ENCODE results near the gene STARD13.

The STARD13 gene

DNA sequence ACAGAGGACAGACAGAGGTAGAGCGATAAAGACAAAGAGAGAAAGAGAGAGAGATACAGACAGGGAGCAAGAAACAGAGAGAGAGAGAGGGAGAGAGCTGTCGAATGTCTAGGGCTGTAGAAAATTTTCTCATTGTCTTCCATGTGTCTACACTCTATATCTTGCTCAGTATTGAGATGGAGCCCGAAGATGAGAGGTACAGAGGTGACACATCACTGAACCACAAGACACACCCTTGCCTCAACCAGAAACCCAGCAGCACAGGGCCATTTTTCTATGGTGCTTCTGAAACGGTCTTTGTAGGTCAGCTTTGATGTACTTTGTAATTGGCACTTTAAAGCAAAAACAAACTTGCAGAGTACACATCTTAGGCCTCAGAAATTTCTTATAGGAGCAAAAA lies 157.4 kb downstream of the STARD13 start:
- Histone ChIP-seq H3F3A (ENCODE audit: insufficient read depth, low read length) (no peaks in the 10 kb centered on the region), H3K79me2 (ENCODE audit: low read length) (no peaks in the 10 kb centered on the region), H3K4me1 (ENCODE audit: low read length) (no peaks in the 10 kb centered on the region), H2AFZ (ENCODE audit: low read length) (no peak overlapping the region), H3K27me3 (replicated peaks; ENCODE audit: insufficient read depth, low read length) (no peaks in the 10 kb centered on the region), H3K36me3 (replicated peaks; ENCODE audit: insufficient read depth, low read length) (no peaks in the 10 kb centered on the region), H3K9me2 (replicated peaks; ENCODE audit: insufficient read depth, low read length) (no peaks in the 10 kb centered on the region), H3K9me3 (replicated peaks; ENCODE audit: insufficient read depth, low read length) (no peaks in the 10 kb centered on the region), H4K20me1 (ENCODE audit: insufficient read depth, low read length) (no peaks in the 10 kb centered on the region), H3K4me2 (ENCODE audit: low read depth, low read length) (no peak overlapping the region), H3K27ac (ENCODE audit: low read length) (no peak overlapping the region), H3K9ac (ENCODE audit: low read length) (no peak overlapping the region), H3K4me3 (ENCODE audit: low read length) (no peak overlapping the region)
- no peak for TF ChIP-seq EZH2 (optimal IDR thresholded peaks at IDR 0.05; ENCODE audit: low read depth, low read length)
- no peak for TF ChIP-seq EZH2phosphoT487 (IDR thresholded peaks at IDR 0.05; ENCODE audit: low read length)
- TF ChIP-seq, protein P1, sequence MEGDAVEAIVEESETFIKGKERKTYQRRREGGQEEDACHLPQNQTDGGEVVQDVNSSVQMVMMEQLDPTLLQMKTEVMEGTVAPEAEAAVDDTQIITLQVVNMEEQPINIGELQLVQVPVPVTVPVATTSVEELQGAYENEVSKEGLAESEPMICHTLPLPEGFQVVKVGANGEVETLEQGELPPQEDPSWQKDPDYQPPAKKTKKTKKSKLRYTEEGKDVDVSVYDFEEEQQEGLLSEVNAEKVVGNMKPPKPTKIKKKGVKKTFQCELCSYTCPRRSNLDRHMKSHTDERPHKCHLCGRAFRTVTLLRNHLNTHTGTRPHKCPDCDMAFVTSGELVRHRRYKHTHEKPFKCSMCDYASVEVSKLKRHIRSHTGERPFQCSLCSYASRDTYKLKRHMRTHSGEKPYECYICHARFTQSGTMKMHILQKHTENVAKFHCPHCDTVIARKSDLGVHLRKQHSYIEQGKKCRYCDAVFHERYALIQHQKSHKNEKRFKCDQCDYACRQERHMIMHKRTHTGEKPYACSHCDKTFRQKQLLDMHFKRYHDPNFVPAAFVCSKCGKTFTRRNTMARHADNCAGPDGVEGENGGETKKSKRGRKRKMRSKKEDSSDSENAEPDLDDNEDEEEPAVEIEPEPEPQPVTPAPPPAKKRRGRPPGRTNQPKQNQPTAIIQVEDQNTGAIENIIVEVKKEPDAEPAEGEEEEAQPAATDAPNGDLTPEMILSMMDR (IDR thresholded peaks at IDR 0.05; ENCODE audit: low read length) = no peak
- no peak for DNase-seq

DNA sequence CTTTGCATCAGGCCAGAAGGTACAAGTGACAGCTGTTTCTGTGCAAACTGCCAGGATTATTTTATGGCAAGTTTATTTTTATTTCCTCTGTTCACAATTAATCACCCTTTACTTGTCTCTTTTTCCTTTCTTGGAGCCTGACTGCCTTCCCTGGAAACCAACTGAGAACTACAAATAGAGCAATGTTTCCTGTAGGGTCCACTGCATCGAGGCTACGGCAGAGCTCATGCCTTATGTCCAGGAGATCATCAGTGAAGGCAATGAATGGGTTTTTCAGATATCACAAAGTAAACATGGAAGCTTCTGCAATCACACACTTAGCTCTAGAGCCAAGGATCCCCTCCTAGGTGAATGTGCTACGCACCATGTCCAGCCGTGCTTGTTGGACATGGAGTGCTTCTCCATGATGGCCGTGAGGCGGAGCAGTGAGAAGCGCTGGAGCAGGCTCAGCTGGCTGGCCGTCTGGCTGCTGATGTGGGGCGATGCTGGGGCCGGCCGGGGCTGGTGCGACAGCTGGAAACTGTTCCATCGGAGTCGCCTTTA lies 158.5 kb downstream of the STARD13 start:
- H3F3A ChIP-seq (ENCODE audit: insufficient read depth, low read length) = no peaks in the 10 kb centered on the region
- H3K27me3 ChIP-seq (replicated peaks; ENCODE audit: insufficient read depth, low read length) = no peaks in the 10 kb centered on the region
- H3K9ac ChIP-seq (ENCODE audit: low read length) = no peak overlapping the region
- H4K20me1 ChIP-seq (ENCODE audit: insufficient read depth, low read length) = no peaks in the 10 kb centered on the region
- H2AFZ ChIP-seq (ENCODE audit: low read length) = no peak overlapping the region
- H3K4me2 ChIP-seq (ENCODE audit: low read depth, low read length) = no peak overlapping the region
- TF ChIP-seq, protein P1 (IDR thresholded peaks at IDR 0.05; ENCODE audit: low read length) = no peak
- TF ChIP-seq EZH2 (optimal IDR thresholded peaks at IDR 0.05; ENCODE audit: low read depth, low read length) = no peak
- no peaks in the 10 kb centered on the region for H3K36me3 ChIP-seq (replicated peaks; ENCODE audit: insufficient read depth, low read length)
- H3K4me3 ChIP-seq (ENCODE audit: low read length) = no peak overlapping the region
- no peaks in the 10 kb centered on the region for H3K4me1 ChIP-seq (ENCODE audit: low read length)
- no peaks in the 10 kb centered on the region for H3K79me2 ChIP-seq (ENCODE audit: low read length)
- no peak overlapping the region for H3K27ac ChIP-seq (ENCODE audit: low read length)
- DNase-seq = no peak
- H3K9me3 ChIP-seq (replicated peaks; ENCODE audit: insufficient read depth, low read length) = no peaks in the 10 kb centered on the region
- no peaks in the 10 kb centered on the region for H3K9me2 ChIP-seq (replicated peaks; ENCODE audit: insufficient read depth, low read length)

DNA sequence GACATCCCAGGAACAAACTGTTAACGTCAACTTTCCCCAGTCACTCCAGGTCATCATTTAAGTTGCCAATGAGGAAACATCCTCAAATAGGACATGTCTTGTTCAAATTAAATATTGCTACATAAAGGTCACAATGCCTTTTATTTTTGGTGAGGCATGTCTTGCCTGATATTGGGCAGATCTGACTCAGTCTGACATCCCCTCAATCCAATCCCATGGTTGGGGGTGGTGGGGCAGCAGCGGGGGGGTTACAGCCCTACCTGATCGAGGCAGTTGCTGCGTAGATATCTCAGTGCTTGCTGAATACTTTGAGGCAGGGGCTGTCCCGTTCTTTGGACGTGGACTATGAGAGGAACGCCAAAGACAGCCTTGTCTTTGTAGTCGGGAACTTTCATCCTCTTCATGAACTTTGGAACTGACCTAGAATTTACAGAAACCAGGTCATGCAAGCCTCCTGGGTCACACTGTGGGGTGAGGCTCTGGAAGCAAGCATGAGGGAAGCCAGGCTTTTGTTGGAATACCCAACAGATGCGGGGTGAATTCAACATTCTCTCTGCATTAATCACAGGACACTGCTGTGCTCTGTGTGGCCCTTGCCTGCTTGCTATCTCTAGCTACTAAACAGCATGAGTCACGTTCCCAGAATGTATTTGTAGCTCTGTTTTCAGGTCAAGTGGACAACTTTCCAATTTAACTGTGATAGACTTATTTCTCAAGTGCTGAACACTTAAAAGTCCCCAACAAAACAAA lies 159.6 kb downstream of the STARD13 start:
- Histone ChIP-seq H3K9me2 (replicated peaks; ENCODE audit: insufficient read depth, low read length) (no peaks in the 10 kb centered on the region), H3K27me3 (replicated peaks; ENCODE audit: insufficient read depth, low read length) (no peaks in the 10 kb centered on the region), H3K36me3 (replicated peaks; ENCODE audit: insufficient read depth, low read length) (no peaks in the 10 kb centered on the region), H3K9me3 (replicated peaks; ENCODE audit: insufficient read depth, low read length) (no peaks in the 10 kb centered on the region), H3K79me2 (ENCODE audit: low read length) (no peaks in the 10 kb centered on the region), H3K4me1 (ENCODE audit: low read length) (no peaks in the 10 kb centered on the region), H4K20me1 (ENCODE audit: insufficient read depth, low read length) (no peaks in the 10 kb centered on the region), H3K27ac (ENCODE audit: low read length) (no peak overlapping the region), H3K4me2 (ENCODE audit: low read depth, low read length) (no peak overlapping the region), H3K9ac (ENCODE audit: low read length) (no peak overlapping the region), H3K4me3 (ENCODE audit: low read length) (no peak overlapping the region), H3F3A (ENCODE audit: insufficient read depth, low read length) (no peaks in the 10 kb centered on the region), H2AFZ (ENCODE audit: low read length) (no peak overlapping the region)
- TF ChIP-seq EZH2phosphoT487 (IDR thresholded peaks at IDR 0.05; ENCODE audit: low read length) (no peak), EZH2 (optimal IDR thresholded peaks at IDR 0.05; ENCODE audit: low read depth, low read length) (no peak)
- TF ChIP-seq, protein P1 (IDR thresholded peaks at IDR 0.05; ENCODE audit: low read length) = no peak
- no peak for DNase-seq

Measured in MM.1S (cell line).